Keratinocyte (primary cell): ENCODE data around the gene SMO. TPM values are rescaled to one million over a fixed set of nuclear protein-coding genes. Genes with fewer than 3 reads are reported as not detected.

Experiments
- DNase-seq: peaks from one replicate; pipeline ENCODE4 v3.0.0-alpha.2; 2011; ENCODE audit warnings: low read depth, missing footprints, low spot score
- FAIRE-seq: peaks from 2 replicates; lab custom pipeline; 2011; peaks lifted over from hg19 to GRCh38; lab: Jason Lieb, UNC
- H2AFZ ChIP-seq: 2 replicates; pipeline ENCODE4 v1.6.0; 2012; ENCODE audit warnings: low read length, control low read depth, inconsistent platforms; ENCODE audit not compliant: control insufficient read depth
- H3K27ac ChIP-seq: 2 replicates; pipeline ENCODE4 v1.5.1; 2011; ENCODE audit warnings: low read length; ENCODE audit not compliant: control insufficient read depth, insufficient read depth
- H3K27me3 ChIP-seq: 3 replicates; pipeline ENCODE4 v1.6.0; 2011; ENCODE audit warnings: low read length; ENCODE audit not compliant: control insufficient read depth, insufficient read depth; ENCODE audit errors: extremely low read depth
- H3K36me3 ChIP-seq, 2 experiments: 2 replicates in 1 of 2; 3 replicates in 1 of 2; pipeline ENCODE4 v1.5.1; 2011; ENCODE audit warnings: low read length in 2 of 2, mild to moderate bottlenecking in 1 of 2; ENCODE audit not compliant: control insufficient read depth in 2 of 2, insufficient read depth in 2 of 2; ENCODE audit errors: extremely low read depth in 1 of 2
- H3K4me1 ChIP-seq: 3 replicates; pipeline ENCODE4 v1.5.1; 2011; ENCODE audit warnings: low read length; ENCODE audit not compliant: control insufficient read depth, insufficient read depth; ENCODE audit errors: extremely low read depth
- H3K4me2 ChIP-seq: 3 replicates; pipeline ENCODE4 v1.6.0; 2011; ENCODE audit warnings: low read depth, low read length; ENCODE audit not compliant: control insufficient read depth, insufficient read depth; ENCODE audit errors: extremely low read depth
- H3K4me3 ChIP-seq, 3 experiments: fragments of 200-600 bp in 1 of 3; sonication (generic) in 1 of 3; 2 replicates in 2 of 3; 3 replicates in 1 of 3; pipeline ENCODE4 v1.5.1; 2011 to 2016; ENCODE audit warnings: low read length in 3 of 3, mild to moderate bottlenecking in 3 of 3, control low read depth in 2 of 3, inconsistent platforms in 1 of 3, low read depth in 1 of 3, mixed read lengths in 1 of 3, mixed run types in 1 of 3, moderate library complexity in 1 of 3; ENCODE audit not compliant: control insufficient read depth in 2 of 3, insufficient read depth in 2 of 3; ENCODE audit errors: extremely low read depth in 1 of 3
- H3K79me2 ChIP-seq: 2 replicates; pipeline ENCODE4 v1.6.0; 2012; ENCODE audit warnings: low read length; ENCODE audit not compliant: control insufficient read depth, insufficient read depth
- H3K9ac ChIP-seq: 3 replicates; pipeline ENCODE4 v1.6.0; 2011; ENCODE audit warnings: low read length; ENCODE audit not compliant: control insufficient read depth, insufficient read depth; ENCODE audit errors: extremely low read depth
- H3K9me1 ChIP-seq: 3 replicates; pipeline ENCODE4 v1.6.0; 2011; ENCODE audit warnings: low read length; ENCODE audit not compliant: control insufficient read depth, insufficient read depth; ENCODE audit errors: extremely low read depth
- H3K9me3 ChIP-seq: 2 replicates; pipeline ENCODE4 v1.5.1; 2012; ENCODE audit warnings: low read depth, low read length; ENCODE audit not compliant: control insufficient read depth
- H4K20me1 ChIP-seq: 3 replicates; pipeline ENCODE4 v1.6.0; 2011; ENCODE audit warnings: low read length; ENCODE audit not compliant: control insufficient read depth, insufficient read depth; ENCODE audit errors: extremely low read depth
- EZH2 ChIP-seq: IDR thresholded peaks from one replicate; pipeline ENCODE4 v1.6.1; 2012; ENCODE audit warnings: inconsistent platforms, mild to moderate bottlenecking, low read length, moderate library complexity
- dilution Hi-C: fragments of 300-500 bp; cut with MboI; formaldehyde crosslinking; loops from one replicate; pipeline ENCODE4 v1.7.0; 2020; ENCODE audit warnings: low sequenced_read_pairs; ENCODE audit not compliant: extremely low pct_ligation_motif_present
- polyA plus RNA-seq, 5 experiments: library from polyadenylated mRNA; depleted of rRNA in 3 of 5; stranded (reverse) in 3 of 5; stranded (forward) in 1 of 5; unstranded in 1 of 5; fragments of >200 nt; gene quantifications; 1 replicate in 1 of 5; 2 replicates in 3 of 5; 3 replicates in 1 of 5; pipeline versions ENCODE4 v1.2.1 to v1.2.3, GENCODE V29; 2011 to 2012; ENCODE audit warnings: missing spikeins in 2 of 5, low read depth in 1 of 5, low replicate concordance in 1 of 5
- TF ChIP-seq, protein P1 (sequence below), 3 experiments: IDR thresholded peaks in 1 of 3; conservative IDR thresholded peaks in 1 of 3; optimal IDR thresholded peaks in 1 of 3; 2 replicates in 2 of 3; 3 replicates in 1 of 3; pipeline versions ENCODE3 to v1.5.1; 2011; ENCODE audit warnings: low read length in 3 of 3, mild to moderate bottlenecking in 3 of 3, moderate library complexity in 2 of 3, control low read depth in 1 of 3, inconsistent platforms in 1 of 3; ENCODE audit not compliant: insufficient read depth in 2 of 3; ENCODE audit errors: extremely low read depth in 1 of 3

Gene SMO
- polyA plus RNA-seq, 1 donor (not counting 4 experiments of a cell fraction or from before 2014, with no cell fraction given), result 3.9 TPM

DNA sequence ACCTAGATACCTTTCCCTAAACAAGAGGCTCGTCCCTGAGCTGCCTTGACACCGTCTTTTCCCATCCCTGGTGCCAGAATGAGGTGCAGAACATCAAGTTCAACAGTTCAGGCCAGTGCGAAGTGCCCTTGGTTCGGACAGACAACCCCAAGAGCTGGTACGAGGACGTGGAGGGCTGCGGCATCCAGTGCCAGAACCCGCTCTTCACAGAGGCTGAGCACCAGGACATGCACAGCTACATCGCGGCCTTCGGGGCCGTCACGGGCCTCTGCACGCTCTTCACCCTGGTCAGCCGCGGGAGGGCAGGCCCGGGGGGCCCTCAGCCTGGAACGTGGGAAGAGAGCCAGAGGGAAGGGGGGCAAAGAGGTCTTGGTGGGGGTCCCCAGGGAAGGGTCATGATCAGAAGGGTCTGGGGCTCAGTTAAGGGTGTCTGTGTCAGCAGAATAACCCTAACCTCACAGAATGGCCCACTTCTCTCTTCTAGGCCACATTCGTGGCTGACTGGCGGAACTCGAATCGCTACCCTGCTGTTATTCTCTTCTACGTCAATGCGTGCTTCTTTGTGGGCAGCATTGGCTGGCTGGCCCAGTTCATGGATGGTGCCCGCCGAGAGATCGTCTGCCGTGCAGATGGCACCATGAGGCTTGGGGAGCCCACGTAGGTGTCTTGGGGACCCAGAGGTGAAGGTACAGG, 16.8 kb downstream of the SMO start:
- H3K27ac ChIP-seq, result no peak overlapping the region
- DNase-seq (no peak), FAIRE-seq (no peak)
- no peak overlapping the region for H3K4me3 ChIP-seq
- H3K9me1 ChIP-seq, result no peaks in the 10 kb centered on the region
- H3K79me2 ChIP-seq, result no peaks in the 10 kb centered on the region
- H2AFZ ChIP-seq, result no peak overlapping the region
- TF ChIP-seq, protein P1, sequence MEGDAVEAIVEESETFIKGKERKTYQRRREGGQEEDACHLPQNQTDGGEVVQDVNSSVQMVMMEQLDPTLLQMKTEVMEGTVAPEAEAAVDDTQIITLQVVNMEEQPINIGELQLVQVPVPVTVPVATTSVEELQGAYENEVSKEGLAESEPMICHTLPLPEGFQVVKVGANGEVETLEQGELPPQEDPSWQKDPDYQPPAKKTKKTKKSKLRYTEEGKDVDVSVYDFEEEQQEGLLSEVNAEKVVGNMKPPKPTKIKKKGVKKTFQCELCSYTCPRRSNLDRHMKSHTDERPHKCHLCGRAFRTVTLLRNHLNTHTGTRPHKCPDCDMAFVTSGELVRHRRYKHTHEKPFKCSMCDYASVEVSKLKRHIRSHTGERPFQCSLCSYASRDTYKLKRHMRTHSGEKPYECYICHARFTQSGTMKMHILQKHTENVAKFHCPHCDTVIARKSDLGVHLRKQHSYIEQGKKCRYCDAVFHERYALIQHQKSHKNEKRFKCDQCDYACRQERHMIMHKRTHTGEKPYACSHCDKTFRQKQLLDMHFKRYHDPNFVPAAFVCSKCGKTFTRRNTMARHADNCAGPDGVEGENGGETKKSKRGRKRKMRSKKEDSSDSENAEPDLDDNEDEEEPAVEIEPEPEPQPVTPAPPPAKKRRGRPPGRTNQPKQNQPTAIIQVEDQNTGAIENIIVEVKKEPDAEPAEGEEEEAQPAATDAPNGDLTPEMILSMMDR (optimal IDR thresholded peaks at IDR 0.05 in 1 of 3, IDR thresholded peaks at IDR 0.05 in 1 of 3, conservative IDR thresholded peaks at IDR 0.05 in 1 of 3; ENCODE audit: extremely low read depth in 1 of 3, insufficient read depth in 2 of 3, low read length in 3 of 3), result no peak
- no peak for TF ChIP-seq EZH2
- H3K4me1 ChIP-seq, result no peaks in the 10 kb centered on the region
- H4K20me1 ChIP-seq, result no peaks in the 10 kb centered on the region
- no peaks in the 10 kb centered on the region for H3K9me3 ChIP-seq
- no peaks in the 10 kb centered on the region for H3K27me3 ChIP-seq
- dilution Hi-C loops, result no loop called here
- H3K9ac ChIP-seq, result no peak overlapping the region
- no peak overlapping the region for H3K4me2 ChIP-seq
- H3K36me3 ChIP-seq, result no peaks in the 10 kb centered on the region

DNA sequence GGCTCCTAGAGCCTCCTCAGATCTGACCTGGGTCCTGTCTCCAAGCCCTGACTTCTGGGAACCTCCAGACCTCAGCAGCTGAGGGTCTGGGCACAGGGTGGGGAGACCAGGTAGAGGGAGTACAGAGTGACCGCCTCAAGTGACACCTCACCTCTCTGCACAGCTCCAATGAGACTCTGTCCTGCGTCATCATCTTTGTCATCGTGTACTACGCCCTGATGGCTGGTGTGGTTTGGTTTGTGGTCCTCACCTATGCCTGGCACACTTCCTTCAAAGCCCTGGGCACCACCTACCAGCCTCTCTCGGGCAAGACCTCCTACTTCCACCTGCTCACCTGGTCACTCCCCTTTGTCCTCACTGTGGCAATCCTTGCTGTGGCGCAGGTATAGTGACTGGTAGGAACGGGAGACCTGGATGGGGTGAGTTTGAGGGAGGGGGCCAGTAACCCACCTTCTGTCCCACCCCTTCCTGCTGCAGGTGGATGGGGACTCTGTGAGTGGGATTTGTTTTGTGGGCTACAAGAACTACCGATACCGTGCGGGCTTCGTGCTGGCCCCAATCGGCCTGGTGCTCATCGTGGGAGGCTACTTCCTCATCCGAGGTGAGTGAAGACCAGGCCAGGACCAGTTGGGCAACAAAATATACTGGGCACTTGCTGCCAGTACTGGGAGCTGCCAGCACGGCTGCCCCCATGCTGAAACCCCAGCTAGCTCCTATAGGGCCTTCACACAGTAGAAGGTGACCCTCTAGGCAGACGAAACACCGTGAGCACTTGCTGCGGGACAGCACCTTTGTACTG, 17.8 kb downstream of the SMO start:
- no peaks in the 10 kb centered on the region for H3K36me3 ChIP-seq
- dilution Hi-C loops, result no loop called here

More for the DNA sequence above, 17.8 kb downstream of the SMO start:
- Histone ChIP-seq H3K9me3 (no peaks in the 10 kb centered on the region), H3K4me3 (no peak overlapping the region), H3K4me1 (no peaks in the 10 kb centered on the region), H3K79me2 (no peaks in the 10 kb centered on the region), H3K9me1 (no peaks in the 10 kb centered on the region), H3K27ac (no peak overlapping the region), H2AFZ (no peak overlapping the region), H3K9ac (no peak overlapping the region), H4K20me1 (no peaks in the 10 kb centered on the region), H3K4me2 (no peak overlapping the region), H3K27me3 (no peaks in the 10 kb centered on the region)
- FAIRE-seq (no peak), DNase-seq (no peak)
- TF ChIP-seq, protein P1 (optimal IDR thresholded peaks at IDR 0.05 in 1 of 3, IDR thresholded peaks at IDR 0.05 in 1 of 3, conservative IDR thresholded peaks at IDR 0.05 in 1 of 3; ENCODE audit: extremely low read depth in 1 of 3, insufficient read depth in 2 of 3, low read length in 3 of 3), result no peak
- no peak for TF ChIP-seq EZH2
